Adrenal gland (tissue), 5 donors: Measurements from ENCODE around the gene CNTN2.

Source experiments
- POLR2A ChIP-seq, 2 donors: fragments of 450-650 bp; IDR thresholded peaks; one replicate each; pipeline ENCODE4 v1.6.1; 2017; ENCODE audit warnings: antibody characterized with exemption in 2 of 2, mild to moderate bottlenecking in 2 of 2, moderate library complexity in 1 of 2
- TF ChIP-seq, protein P1 (sequence below), 6 experiments: fragments of 450-650 bp in 4 of 6; fragments of 200-600 bp in 2 of 6; sonication (generic) in 1 of 6; IDR thresholded peaks; 1 replicate in 5 of 6; 2 replicates in 1 of 6; pipeline versions ENCODE4 v1.5.1 to v1.8.0; 2016 to 2021; ENCODE audit warnings: antibody characterized with exemption in 6 of 6, mild to moderate bottlenecking in 2 of 6, moderate library complexity in 1 of 6
- donor health status: DM: no; HTN: no; CAD: no.

DNA sequence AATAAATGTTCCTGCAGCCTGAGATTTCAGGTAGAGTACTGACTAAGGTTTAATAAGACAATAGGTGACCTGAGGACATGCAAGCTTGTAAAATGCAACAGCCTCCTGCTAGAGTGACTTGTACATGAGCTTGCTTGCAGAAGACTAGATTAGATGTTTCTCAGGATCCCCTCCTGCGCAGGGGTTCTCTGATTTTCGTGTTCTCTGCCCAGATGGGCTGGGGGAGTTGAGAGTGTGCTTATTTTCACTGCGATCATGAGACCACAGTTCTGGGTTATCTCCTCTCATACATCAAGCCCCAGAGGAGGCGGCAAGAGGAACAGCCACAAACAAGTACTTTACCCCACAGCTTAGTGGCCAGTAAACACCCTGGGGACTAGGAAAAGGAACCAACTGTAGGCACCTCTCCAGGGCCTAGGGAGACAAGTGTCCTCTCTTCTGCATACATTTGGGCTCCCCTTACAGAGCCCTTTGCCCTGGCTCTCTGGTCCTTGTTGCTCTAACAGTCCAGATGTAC is 33.3 kb downstream of the CNTN2 start:
- TF ChIP-seq, protein P1, sequence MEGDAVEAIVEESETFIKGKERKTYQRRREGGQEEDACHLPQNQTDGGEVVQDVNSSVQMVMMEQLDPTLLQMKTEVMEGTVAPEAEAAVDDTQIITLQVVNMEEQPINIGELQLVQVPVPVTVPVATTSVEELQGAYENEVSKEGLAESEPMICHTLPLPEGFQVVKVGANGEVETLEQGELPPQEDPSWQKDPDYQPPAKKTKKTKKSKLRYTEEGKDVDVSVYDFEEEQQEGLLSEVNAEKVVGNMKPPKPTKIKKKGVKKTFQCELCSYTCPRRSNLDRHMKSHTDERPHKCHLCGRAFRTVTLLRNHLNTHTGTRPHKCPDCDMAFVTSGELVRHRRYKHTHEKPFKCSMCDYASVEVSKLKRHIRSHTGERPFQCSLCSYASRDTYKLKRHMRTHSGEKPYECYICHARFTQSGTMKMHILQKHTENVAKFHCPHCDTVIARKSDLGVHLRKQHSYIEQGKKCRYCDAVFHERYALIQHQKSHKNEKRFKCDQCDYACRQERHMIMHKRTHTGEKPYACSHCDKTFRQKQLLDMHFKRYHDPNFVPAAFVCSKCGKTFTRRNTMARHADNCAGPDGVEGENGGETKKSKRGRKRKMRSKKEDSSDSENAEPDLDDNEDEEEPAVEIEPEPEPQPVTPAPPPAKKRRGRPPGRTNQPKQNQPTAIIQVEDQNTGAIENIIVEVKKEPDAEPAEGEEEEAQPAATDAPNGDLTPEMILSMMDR (IDR thresholded peaks at IDR 0.05) = no peak
- TF ChIP-seq POLR2A (IDR thresholded peaks at IDR 0.05) = no peak
